Measurements from ENCODE around the gene ASXL3.

DNA sequence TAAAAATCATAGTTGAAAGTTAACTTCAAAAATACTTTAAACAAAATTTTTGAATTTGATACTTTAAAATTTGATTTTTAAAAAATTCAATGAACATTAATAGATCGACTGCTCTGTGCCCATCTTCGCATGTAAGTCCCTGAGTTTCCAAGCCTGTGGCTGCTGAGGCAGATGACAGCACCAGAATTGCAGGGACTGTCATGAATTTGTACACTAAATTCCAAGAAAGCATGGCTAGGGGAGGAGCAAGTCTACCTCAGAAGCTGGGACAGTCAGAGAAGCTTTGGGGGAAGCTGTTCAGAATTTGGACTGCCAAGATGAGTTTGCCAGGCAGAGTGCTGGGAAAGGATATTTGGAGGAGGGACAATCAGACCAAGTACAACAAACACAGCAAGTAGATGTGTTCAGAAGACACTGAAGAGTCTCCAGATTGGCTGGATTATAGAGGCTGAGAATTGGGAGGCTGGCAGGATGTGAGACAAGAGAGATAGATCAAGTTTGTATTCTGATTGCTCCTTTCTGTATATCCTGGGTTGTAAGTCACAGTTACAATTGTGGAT, 79.0 kb downstream of the ASXL3 start:
- TF ChIP-seq, protein P1, sequence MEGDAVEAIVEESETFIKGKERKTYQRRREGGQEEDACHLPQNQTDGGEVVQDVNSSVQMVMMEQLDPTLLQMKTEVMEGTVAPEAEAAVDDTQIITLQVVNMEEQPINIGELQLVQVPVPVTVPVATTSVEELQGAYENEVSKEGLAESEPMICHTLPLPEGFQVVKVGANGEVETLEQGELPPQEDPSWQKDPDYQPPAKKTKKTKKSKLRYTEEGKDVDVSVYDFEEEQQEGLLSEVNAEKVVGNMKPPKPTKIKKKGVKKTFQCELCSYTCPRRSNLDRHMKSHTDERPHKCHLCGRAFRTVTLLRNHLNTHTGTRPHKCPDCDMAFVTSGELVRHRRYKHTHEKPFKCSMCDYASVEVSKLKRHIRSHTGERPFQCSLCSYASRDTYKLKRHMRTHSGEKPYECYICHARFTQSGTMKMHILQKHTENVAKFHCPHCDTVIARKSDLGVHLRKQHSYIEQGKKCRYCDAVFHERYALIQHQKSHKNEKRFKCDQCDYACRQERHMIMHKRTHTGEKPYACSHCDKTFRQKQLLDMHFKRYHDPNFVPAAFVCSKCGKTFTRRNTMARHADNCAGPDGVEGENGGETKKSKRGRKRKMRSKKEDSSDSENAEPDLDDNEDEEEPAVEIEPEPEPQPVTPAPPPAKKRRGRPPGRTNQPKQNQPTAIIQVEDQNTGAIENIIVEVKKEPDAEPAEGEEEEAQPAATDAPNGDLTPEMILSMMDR (IDR thresholded peaks at IDR 0.05; ENCODE audit: insufficient read depth, low read length, poor library complexity, severe bottlenecking), result no peak
- no peak for TF ChIP-seq EZH2phosphoT487 (conservative IDR thresholded peaks at IDR 0.05; ENCODE audit: low read length)
